T-helper 22 cell (primary cell): Measurements from ENCODE around the gene ST3GAL3.

Experiments used
- DNase-seq: peaks from one replicate; pipeline ENCODE4 v3.0.0-alpha.2; 2020; ENCODE audit warnings: low read depth

ST3GAL3 gene

GRCh38 chr1:43938892-43939587, 231.7 kb downstream of the ST3GAL3 start:
- DNase-seq: no peak

GRCh38 chr1:43942411-43942810, 235.1 kb downstream of the ST3GAL3 start:
- no peak for DNase-seq

GRCh38 chr1:43944860-43945259, 237.5 kb downstream of the ST3GAL3 start:
- DNase-seq: no peak

GRCh38 chr1:43945674-43946235, 238.4 kb downstream of the ST3GAL3 start:
- no peak for DNase-seq

- peak; percentile 90 for DNase-seq
Observed at GRCh38 chr1:43946236-43947060, 239.1 kb downstream of the ST3GAL3 start, which contains the start of gene IPO13. TSS of gene IPO13 (plus strand) at chr1:43946950. CDS start at chr1:43947601, 651 bp downstream.

- DNase-seq: no peak
Observed at GRCh38 chr1:43947061-43947873, 239.9 kb downstream of the ST3GAL3 start.

GRCh38 chr1:43947874-43948437, 240.6 kb downstream of the ST3GAL3 start:
- DNase-seq: no peak

- DNase-seq: no peak
Observed at GRCh38 chr1:43949678-43950077, 242.3 kb downstream of the ST3GAL3 start.

GRCh38 chr1:43951021-43951985, 244.0 kb downstream of the ST3GAL3 start:
- DNase-seq: no peak

GRCh38 chr1:43952731-43953346, 245.5 kb downstream of the ST3GAL3 start:
- no peak for DNase-seq

- DNase-seq: no peak
Observed at GRCh38 chr1:43953361-43953760, 246.0 kb downstream of the ST3GAL3 start.

GRCh38 chr1:43954036-43954435, 246.7 kb downstream of the ST3GAL3 start:
- DNase-seq: no peak

- no peak for DNase-seq
Observed at GRCh38 chr1:43956234-43956633, 248.9 kb downstream of the ST3GAL3 start.

GRCh38 chr1:43957407-43958040, 250.2 kb downstream of the ST3GAL3 start:
- DNase-seq: no peak

- DNase-seq: no peak
Observed at GRCh38 chr1:43958351-43959255, 251.3 kb downstream of the ST3GAL3 start.

- no peak for DNase-seq
Observed at GRCh38 chr1:43960798-43961197, 253.5 kb downstream of the ST3GAL3 start.

- no peak for DNase-seq
Observed at GRCh38 chr1:43961692-43962091, 254.4 kb downstream of the ST3GAL3 start.

GRCh38 chr1:43962324-43962723, 255.0 kb downstream of the ST3GAL3 start:
- no peak for DNase-seq

GRCh38 chr1:43963006-43963405, 255.7 kb downstream of the ST3GAL3 start:
- DNase-seq: no peak
